H1 (cell line): ENCODE measurements around the gene PRG3. TPM values are rescaled to one million over a fixed set of nuclear protein-coding genes. Genes with fewer than 3 reads are reported as not detected.

Experiments used
- CTCF ChIA-PET: fragments of 300-600 bp; sonication (Branson Sonifier 250); formaldehyde crosslinking; loops from one replicate; lab custom pipeline; 2021; ENCODE audit not compliant: partially characterized antibody; lab: Charles Lee
- POLR2A ChIA-PET: fragments of 300-600 bp; sonication (Branson Sonifier 250); formaldehyde crosslinking; loops from one replicate; lab custom pipeline; 2021; ENCODE audit warnings: inconsistent platforms; ENCODE audit not compliant: partially characterized antibody; lab: Charles Lee
- DNase-seq, 2 experiments: peaks; one replicate each; pipeline versions ENCODE4 v3.0.0 to v3.0.0-alpha.2; 2010 to 2022; ENCODE audit warnings: low spot score in 2 of 2, low read depth in 1 of 2, mixed read lengths in 1 of 2
- FAIRE-seq: peaks from 2 replicates; lab custom pipeline; 2011; peaks lifted over from hg19 to GRCh38; lab: Jason Lieb, UNC
- H2AFZ ChIP-seq: 2 replicates; pipeline ENCODE4 v1.8.1; 2012; ENCODE audit warnings: low read length, inconsistent platforms
- H2AK5ac ChIP-seq: 2 replicates; pipeline ENCODE4 v1.6.1; 2013; ENCODE audit warnings: low read depth, low read length
- H2BK120ac ChIP-seq: replicated peaks from 2 replicates; pipeline ENCODE3; 2013; ENCODE audit warnings: low read depth, low read length, inconsistent platforms
- H2BK12ac ChIP-seq: 2 replicates; pipeline ENCODE4 v1.6.1; 2013; ENCODE audit warnings: low read depth, low read length
- H2BK15ac ChIP-seq: 2 replicates; pipeline ENCODE4 v1.6.1; 2013; ENCODE audit warnings: low read length
- H2BK20ac ChIP-seq: 2 replicates; pipeline ENCODE4 v1.6.1; 2013; ENCODE audit warnings: low read length
- H2BK5ac ChIP-seq: 2 replicates; pipeline ENCODE4 v1.6.1; 2013; ENCODE audit warnings: low read depth, low read length
- H3K14ac ChIP-seq: 2 replicates; pipeline ENCODE4 v1.6.1; 2013; ENCODE audit warnings: inconsistent platforms; ENCODE audit not compliant: insufficient read length
- H3K18ac ChIP-seq: 2 replicates; pipeline ENCODE4 v1.6.1; 2013; ENCODE audit warnings: low read length; ENCODE audit errors: extremely low read depth
- H3K23ac ChIP-seq: 2 replicates; pipeline ENCODE4 v1.6.1; 2013; ENCODE audit warnings: inconsistent platforms; ENCODE audit not compliant: insufficient read length
- H3K23me2 ChIP-seq: 2 replicates; pipeline ENCODE4 v1.6.1; 2013; ENCODE audit warnings: low read depth, low read length
- H3K27ac ChIP-seq: 2 replicates; pipeline ENCODE4 v1.6.1; 2011; ENCODE audit warnings: low read depth, low read length, inconsistent platforms
- H3K27me3 ChIP-seq, 4 experiments: replicated peaks in 1 of 4; 1 replicate in 1 of 4; 2 replicates in 3 of 4; pipeline versions ENCODE4 v1.6.1 to v1.8.1; 2011 to 2013; ENCODE audit warnings: low read length in 3 of 4, mild to moderate bottlenecking in 3 of 4, inconsistent platforms in 2 of 4, mixed read lengths in 2 of 4, moderate library complexity in 1 of 4; ENCODE audit not compliant: control insufficient read depth in 3 of 4, insufficient read depth in 3 of 4; ENCODE audit errors: extremely low read depth in 1 of 4
- H3K36me3 ChIP-seq, 4 experiments: 2 replicates each; pipeline versions ENCODE4 v1.6.1 to v1.8.1; 2011 to 2013; ENCODE audit warnings: mild to moderate bottlenecking in 4 of 4, low read length in 3 of 4, moderate library complexity in 2 of 4, control low read depth in 1 of 4, inconsistent platforms in 1 of 4; ENCODE audit not compliant: insufficient read depth in 4 of 4, control insufficient read depth in 2 of 4
- H3K4ac ChIP-seq: replicated peaks from 2 replicates; pipeline ENCODE3; 2013; ENCODE audit warnings: low read length, low read depth, mixed read lengths, inconsistent platforms; ENCODE audit not compliant: insufficient read length
- H3K4me1 ChIP-seq, 4 experiments: replicated peaks in 1 of 4; 1 replicate in 1 of 4; 2 replicates in 3 of 4; pipeline versions ENCODE4 v1.6.1 to v1.8.1; 2011 to 2013; ENCODE audit warnings: low read length in 3 of 4, inconsistent platforms in 2 of 4, mixed read lengths in 1 of 4; ENCODE audit not compliant: insufficient read depth in 4 of 4, control insufficient read depth in 3 of 4
- H3K4me2 ChIP-seq, 2 experiments: 2 replicates each; pipeline versions ENCODE4 v1.6.1 to v1.8.1; 2011 to 2013; ENCODE audit warnings: low read depth in 2 of 2, low read length in 2 of 2, control low read depth in 1 of 2, inconsistent platforms in 1 of 2, mild to moderate bottlenecking in 1 of 2; ENCODE audit not compliant: insufficient read depth in 1 of 2
- H3K4me3 ChIP-seq, 4 experiments: fragments of 200-600, 300-600 bp in 1 of 4; sonication (generic), shearing (Covaris generic), sonication (Bioruptor Twin) in 1 of 4; 2 replicates each; pipeline versions ENCODE4 v1.5.1 to v1.8.1; 2011 to 2016; ENCODE audit warnings: low read length in 4 of 4, low read depth in 3 of 4, control low read depth in 2 of 4, inconsistent platforms in 2 of 4, mild to moderate bottlenecking in 2 of 4, mixed read lengths in 1 of 4, moderate library complexity in 1 of 4; ENCODE audit not compliant: insufficient read depth in 2 of 4; ENCODE audit errors: extremely low read depth in 1 of 4
- H3K56ac ChIP-seq: replicated peaks from 2 replicates; pipeline ENCODE3; 2013; ENCODE audit warnings: low read depth, mild to moderate bottlenecking, mixed read lengths, low read length, inconsistent platforms; ENCODE audit not compliant: insufficient read length
- H3K79me1 ChIP-seq: 2 replicates; pipeline ENCODE4 v1.6.1; 2013; ENCODE audit warnings: low read depth, low read length, control low read depth
- H3K79me2 ChIP-seq, 2 experiments: 2 replicates each; pipeline versions ENCODE4 v1.6.1 to v1.8.1; 2012 to 2013; ENCODE audit warnings: low read length in 2 of 2, mild to moderate bottlenecking in 2 of 2, inconsistent platforms in 1 of 2; ENCODE audit not compliant: insufficient read depth in 2 of 2, control insufficient read depth in 1 of 2
- H3K9ac ChIP-seq, 4 experiments: replicated peaks in 1 of 4; 1 replicate in 1 of 4; 2 replicates in 3 of 4; pipeline versions ENCODE4 v1.6.1 to v1.8.1; 2011 to 2013; ENCODE audit warnings: low read depth in 3 of 4, low read length in 3 of 4, control low read depth in 2 of 4, mild to moderate bottlenecking in 2 of 4, moderate library complexity in 2 of 4, inconsistent platforms in 1 of 4; ENCODE audit errors: extremely low read depth in 1 of 4
- H3K9me3 ChIP-seq, 2 experiments: 2 replicates each; pipeline versions ENCODE4 v1.6.1 to v1.8.1; 2012 to 2013; ENCODE audit warnings: mild to moderate bottlenecking in 2 of 2, moderate library complexity in 2 of 2, control low read depth in 1 of 2, inconsistent platforms in 1 of 2, low read depth in 1 of 2, low read length in 1 of 2, mixed read lengths in 1 of 2; ENCODE audit not compliant: insufficient read depth in 2 of 2
- H4K20me1 ChIP-seq, 2 experiments: replicated peaks in 1 of 2; 2 replicates each; pipeline versions ENCODE3 to v1.8.1; 2011 to 2013; ENCODE audit warnings: inconsistent platforms in 2 of 2, low read length in 2 of 2, mild to moderate bottlenecking in 1 of 2; ENCODE audit not compliant: insufficient read depth in 2 of 2, control insufficient read depth in 1 of 2
- H4K5ac ChIP-seq: 2 replicates; pipeline ENCODE4 v1.6.1; 2013; ENCODE audit warnings: low read length, low read depth, mixed read lengths, inconsistent platforms; ENCODE audit not compliant: insufficient read length
- H4K8ac ChIP-seq: 2 replicates; pipeline ENCODE4 v1.8.0; 2013; ENCODE audit warnings: mild to moderate bottlenecking, moderate library complexity, low read length, inconsistent platforms; ENCODE audit not compliant: insufficient read depth; ENCODE audit errors: extremely low read depth
- H4K91ac ChIP-seq: replicated peaks from 2 replicates; pipeline ENCODE3; 2013; ENCODE audit warnings: low read length, mixed read lengths, inconsistent platforms; ENCODE audit not compliant: insufficient read length
- BCL11A ChIP-seq, 2 experiments: IDR thresholded peaks; one replicate each; pipeline ENCODE4 v1.6.1; 2011; ENCODE audit warnings: low read depth in 2 of 2, low read length in 2 of 2, mild to moderate bottlenecking in 2 of 2
- BRCA1 ChIP-seq: IDR thresholded peaks from 2 replicates; pipeline ENCODE4 v1.6.1; 2012; ENCODE audit warnings: low read depth, low read length, improper control_type of control experiment
- CBX5 ChIP-seq: fragments of 300-800, 300-1000 bp; sonication (generic); IDR thresholded peaks from 2 replicates; pipeline ENCODE4 v1.7.1; 2016; ENCODE audit warnings: antibody characterized with exemption, low read length, low read depth
- FOSL1 ChIP-seq: IDR thresholded peaks from 2 replicates; pipeline ENCODE4 v1.6.1; 2011; ENCODE audit warnings: mild to moderate bottlenecking, low read depth, low read length, moderate library complexity; ENCODE audit not compliant: insufficient read depth
- KDM4A ChIP-seq: IDR thresholded peaks from one replicate; pipeline ENCODE4 v1.7.1; 2012; ENCODE audit warnings: low read depth, mild to moderate bottlenecking, moderate library complexity, low read length, inconsistent platforms; ENCODE audit not compliant: severe bottlenecking
- KDM5A ChIP-seq: fragments of 200-600 bp; IDR thresholded peaks from 2 replicates; pipeline ENCODE4 v1.7.1; 2012; ENCODE audit warnings: mild to moderate bottlenecking, low read length, inconsistent platforms, mixed read lengths
- NANOG ChIP-seq: IDR thresholded peaks from 2 replicates; pipeline ENCODE4 v1.6.1; 2011; ENCODE audit warnings: low read length, low read depth, mild to moderate bottlenecking, inconsistent platforms; ENCODE audit not compliant: insufficient read depth, poor library complexity, severe bottlenecking
- PHF8 ChIP-seq: fragments of 200-600 bp; sonication (generic); conservative IDR thresholded peaks from 2 replicates; pipeline ENCODE4 v1.7.1; 2012; ENCODE audit warnings: low read depth, mild to moderate bottlenecking, inconsistent platforms, low read length, moderate library complexity
- POLR2A ChIP-seq, 2 experiments: IDR thresholded peaks; 1 replicate in 1 of 2; 2 replicates in 1 of 2; pipeline ENCODE4 v1.6.1; 2011; ENCODE audit warnings: low read depth in 2 of 2, low read length in 2 of 2, mild to moderate bottlenecking in 2 of 2; ENCODE audit errors: control extremely low read depth in 1 of 2
- RAD21 ChIP-seq, 2 experiments: IDR thresholded peaks in 1 of 2; conservative IDR thresholded peaks in 1 of 2; 2 replicates each; pipeline ENCODE4 v1.6.1; 2011; ENCODE audit warnings: low read depth in 2 of 2, low read length in 2 of 2, improper control_type of control experiment in 1 of 2, inconsistent platforms in 1 of 2, mild to moderate bottlenecking in 1 of 2, moderate library complexity in 1 of 2
- SIX5 ChIP-seq: IDR thresholded peaks from 2 replicates; pipeline ENCODE4 v1.6.1; 2011; ENCODE audit warnings: mild to moderate bottlenecking, low read depth, low read length
- TAF1 ChIP-seq: IDR thresholded peaks from 2 replicates; pipeline ENCODE4 v1.6.1; 2011; ENCODE audit warnings: mild to moderate bottlenecking, low read depth, low read length
- TCF12 ChIP-seq: IDR thresholded peaks from 2 replicates; pipeline ENCODE4 v1.6.1; 2011; ENCODE audit warnings: low read depth, mild to moderate bottlenecking, low read length
- WGBS, 2 experiments: shearing (Covaris generic) in 1 of 2; methylation state at CpG; one replicate each; pipeline versions ENCODE4 v1.1.6 to v1.1.7; 2013 to 2015; ENCODE audit warnings: low lambda C conversion rate in 2 of 2, mixed read lengths in 2 of 2, inconsistent platforms in 1 of 2, low coverage in 1 of 2, missing lambda C conversion rate in 1 of 2; ENCODE audit not compliant: insufficient replicate concordance in 2 of 2, insufficient coverage in 1 of 2, insufficient read length in 1 of 2; ENCODE audit errors: extremely low coverage in 1 of 2, missing lambda C conversion rate in 1 of 2; 5-methylcytosine and 5-hydroxymethylcytosine counted together
- polyA plus RNA-seq, 7 experiments: library from polyadenylated mRNA; depleted of rRNA in 3 of 7; stranded (reverse) in 5 of 7; unstranded in 2 of 7; fragments of >200 nt in 5 of 7; fragments of 200-250 nt in 2 of 7; gene quantifications; 1 replicate in 5 of 7; 2 replicates in 1 of 7; 4 replicates in 1 of 7; pipeline versions ENCODE4 v1.2.1 to v1.2.3, GENCODE V29; 2011 to 2013; ENCODE audit warnings: missing spikeins in 2 of 7, mixed read lengths in 2 of 7
- total RNA-seq: library from RNA; stranded (reverse); fragmentation: NEBNext Ultra II Directional; extraction: Animal tissue kit (Norgen Biotek cat#: 25700); gene quantifications from 2 replicates; pipeline ENCODE4 v1.2.1, GENCODE V29; 2021
- TF ChIP-seq, protein P1 (sequence below): IDR thresholded peaks from 2 replicates; pipeline ENCODE4 v1.6.1; 2012; ENCODE audit warnings: inconsistent platforms

PRG3 gene
- total and polyA plus RNA-seq, 2 of the 8 experiments (the other 6 are each of a cell fraction or from before 2014, with no cell fraction given) = not detected

DNA sequence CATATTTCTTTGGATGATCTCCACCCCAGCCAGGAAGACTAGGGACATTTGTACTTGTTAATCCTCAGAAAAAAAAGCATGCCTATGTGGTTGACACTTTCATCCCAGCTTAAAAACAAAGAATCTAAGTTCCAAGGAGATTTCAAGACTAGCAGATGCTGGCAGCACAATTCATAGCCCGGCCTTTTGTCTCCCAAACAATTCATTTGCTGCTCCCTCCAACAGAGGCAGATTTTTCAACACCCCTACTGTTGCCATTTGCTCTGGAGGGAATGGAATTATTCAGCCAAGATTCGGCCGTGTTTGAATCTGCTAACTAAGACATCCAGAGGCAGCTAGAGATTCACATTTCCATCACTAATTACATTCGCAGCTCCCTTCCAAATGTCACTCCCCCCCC lies 27.5 kb downstream of the PRG3 start:
- Histone ChIP-seq H2BK15ac (no peak overlapping the region), H2BK20ac (no peak overlapping the region), H3K36me3 (no peaks in the 10 kb centered on the region), H2BK120ac (no peak overlapping the region), H3K9me3 (no peaks in the 10 kb centered on the region), H3K18ac (no peak overlapping the region), H3K27ac (no peak overlapping the region), H3K56ac (no peak overlapping the region), H3K27me3 (no peaks in the 10 kb centered on the region; a peak in 1 of 7 replicates), H3K23me2 (peaks cover 3% of the 10 kb centered on the region), H3K4me2 (no peak overlapping the region), H2AK5ac (no peak overlapping the region), H3K4me3 (no peak overlapping the region), H4K20me1 (no peaks in the 10 kb centered on the region), H3K4me1 (peaks cover 1 to 4% (median 4%) of the 10 kb centered on the region in 4 experiments; a peak in 5 of 7 replicates), H2AFZ (peak overlapping the region; percentile 68; the same call in 1 of the 2 replicates), H2BK5ac (no peak overlapping the region), H4K91ac (no peak overlapping the region), H3K79me1 (no peaks in the 10 kb centered on the region), H4K5ac (no peak overlapping the region), H4K8ac (no peak overlapping the region), H3K23ac (no peak overlapping the region), H3K9ac (no peak overlapping the region), H2BK12ac (no peak overlapping the region), H3K4ac (no peak overlapping the region), H3K14ac (no peak overlapping the region), H3K79me2 (no peaks in the 10 kb centered on the region)
- ChIA-PET POLR2A (interaction anchor here (0.8 to 1.9 kb wide), 8 partner anchors 10 to 295 kb away, joined by 3 to 5 read pairs (median 4); partner anchors contain the start of gene TNKS1BP1), CTCF (interaction anchor here (0.7 to 2.2 kb wide), 12 partner anchors 10 to 190 kb away, joined by 3 to 8 read pairs (median 3); no protein-coding TSS in a partner anchor)
- no peak for DNase-seq
- WGBS, 2 experiments = 65% methylated on average over 2 of the region's 4 CpGs; no CpG with 5 or more reads in 1 of the 2 experiments
- FAIRE-seq = no peak
- TF ChIP-seq BCL11A (IDR thresholded peaks at IDR 0.05; ENCODE audit: low read depth in 2 of 2, low read length in 2 of 2) (no peak), KDM4A (no peak), BRCA1 (no peak), PHF8 (no peak), KDM5A (no peak), POLR2A (IDR thresholded peaks at IDR 0.05; ENCODE audit: control extremely low read depth in 1 of 2, low read depth in 2 of 2, low read length in 2 of 2) (no peak), TCF12 (no peak), RAD21 (IDR thresholded peaks at IDR 0.05 in 1 of 2, conservative IDR thresholded peaks at IDR 0.05 in 1 of 2; ENCODE audit: low read depth in 2 of 2, low read length in 2 of 2) (no peak), TAF1 (no peak), SIX5 (no peak), FOSL1 (no peak), NANOG (no peak), CBX5 (no peak)
- TF ChIP-seq, protein P1, sequence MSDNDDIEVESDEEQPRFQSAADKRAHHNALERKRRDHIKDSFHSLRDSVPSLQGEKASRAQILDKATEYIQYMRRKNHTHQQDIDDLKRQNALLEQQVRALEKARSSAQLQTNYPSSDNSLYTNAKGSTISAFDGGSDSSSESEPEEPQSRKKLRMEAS = no peak
